Tibial nerve (tissue), 4 donors: Measurements from ENCODE around the gene LIPA. TPM values are rescaled to one million over a fixed set of nuclear protein-coding genes. Genes with fewer than 3 reads are reported as not detected.
A peak's percentile ranks its signal among the peaks of the same experiment; 100 is the strongest.
"Not testable (repeated sequence)": the region's sequence is repeated elsewhere in the genome, so short reads cannot be mapped to it uniquely, and the experiment has no call there.

ENCODE experiments used
- DNase-seq, 2 donors: peaks; one replicate each; pipeline ENCODE4 v3.0.0-alpha.2; 2019; ENCODE audit warnings: low spot score in 2 of 2
- H3K27ac ChIP-seq, 4 donors: fragments of 200-600 bp; sonication (generic) in 3 of 4; one replicate each; pipeline ENCODE4 v1.5.1; 2017 to 2019; ENCODE audit warnings: mild to moderate bottlenecking in 1 of 4
- H3K27me3 ChIP-seq, 2 donors: fragments of 200-600 bp; sonication (generic) in 1 of 2; one replicate each; pipeline versions ENCODE4 v1.5.1 to v1.6.0; 2017 to 2019
- H3K36me3 ChIP-seq, 3 donors: fragments of 200-600 bp; sonication (generic); one replicate each; pipeline ENCODE4 v1.5.1; 2018 to 2019
- H3K4me1 ChIP-seq, 4 donors: fragments of 200-600 bp; sonication (generic) in 3 of 4; one replicate each; pipeline ENCODE4 v1.5.1; 2017 to 2019
- H3K4me3 ChIP-seq, 4 donors: fragments of 200-600 bp; sonication (generic) in 3 of 4; one replicate each; pipeline ENCODE4 v1.5.1; 2017 to 2019; ENCODE audit warnings: mild to moderate bottlenecking in 1 of 4, moderate library complexity in 1 of 4
- H3K9me3 ChIP-seq, 4 donors: fragments of 200-600 bp; sonication (generic) in 3 of 4; one replicate each; pipeline ENCODE4 v1.5.1; 2017 to 2019
- CTCF ChIP-seq, 5 experiments: fragments of 200-600 bp in 3 of 5; fragments of 450-650 bp in 2 of 5; sonication (generic) in 3 of 5; IDR thresholded peaks; one replicate each; pipeline ENCODE4 v1.5.1; 2016 to 2019; ENCODE audit warnings: antibody characterized with exemption in 5 of 5, mild to moderate bottlenecking in 3 of 5, moderate library complexity in 2 of 5
- EP300 ChIP-seq, 2 donors: sonication (generic); formaldehyde crosslinking; IDR thresholded peaks; one replicate each; pipeline ENCODE4 v1.6.1; 2017; ENCODE audit warnings: antibody characterized with exemption in 2 of 2, mild to moderate bottlenecking in 1 of 2
- POLR2A ChIP-seq, 2 donors: fragments of 450-650 bp; IDR thresholded peaks; one replicate each; pipeline ENCODE4 v1.6.1; 2017; ENCODE audit warnings: antibody characterized with exemption in 2 of 2, mild to moderate bottlenecking in 2 of 2, moderate library complexity in 2 of 2
- WGBS, 2 donors: methylation state at CpG; one replicate each; pipeline ENCODE4 v1.1.5; 2018; 5-methylcytosine and 5-hydroxymethylcytosine counted together
- total RNA-seq, 4 donors: library from RNA; depleted of rRNA; stranded (reverse); fragments of >200 nt; gene quantifications; one replicate each; pipeline ENCODE4 v1.1.0, GENCODE V29; 2016

Gene LIPA
- total RNA-seq, 4 donors from 2014 or later, result 36.6 to 57.9 (median 39.5) TPM

GRCh38 chr10:89255793-89256192 lies 4.2 kb upstream of the LIPA start:
- Histone ChIP-seq H3K9me3 (no peaks in the 10 kb centered on the region), H3K27ac (peak overlapping the region in 2 of 4 donors; percentile 2 to 38), H3K4me3 (no peak overlapping the region), H3K36me3 (no peaks in the 10 kb centered on the region), H3K4me1 (peaks cover 0 to 31% (median 5%) of the 10 kb centered on the region in 4 donors), H3K27me3 (no peaks in the 10 kb centered on the region)
- no peak for DNase-seq
- TF ChIP-seq POLR2A (IDR thresholded peaks at IDR 0.05) (no peak), EP300 (IDR thresholded peaks at IDR 0.05) (no peak), CTCF (IDR thresholded peaks at IDR 0.05) (no peak)

- peaks cover 0 to 31% (median 3%) of the 10 kb centered on the region in 4 donors for H3K4me1 ChIP-seq
- H3K27me3 ChIP-seq, H3K27ac ChIP-seq, DNase-seq, H3K36me3 ChIP-seq, H3K4me3 ChIP-seq, H3K9me3 ChIP-seq: not testable (repeated sequence)
- 85 to 88% methylated on average over 2 of the region's 2 CpGs for WGBS, 2 donors
These were observed 3.6 kb upstream of the LIPA start for GRCh38 chr10:89255091-89255579.

GRCh38 chr10:89252225-89252585 lies 630 bp upstream of the LIPA start:
- 89 to 92% methylated on average over 2 of the region's 2 CpGs for WGBS, 2 donors
- TF ChIP-seq EP300 (IDR thresholded peaks at IDR 0.05) (no peak), CTCF (IDR thresholded peaks at IDR 0.05) (no peak)
- no peaks in the 10 kb centered on the region for H3K36me3 ChIP-seq
- H3K27ac ChIP-seq, result peak overlapping the region in 2 of 4 donors; percentile 89 to 90
- peak overlapping the region in 3 of 4 donors; percentile 63 to 98 (median 86) for H3K4me3 ChIP-seq
- DNase-seq, result no peak
- H3K9me3 ChIP-seq, result no peaks in the 10 kb centered on the region
- H3K4me1 ChIP-seq, result peaks cover 0 to 33% (median 3%) of the 10 kb centered on the region in 4 donors
- no peaks in the 10 kb centered on the region for H3K27me3 ChIP-seq

- 16 to 20% methylated on average over 13 of the region's 13 CpGs for WGBS, 2 donors
- no peaks in the 10 kb centered on the region for H3K27me3 ChIP-seq
- H3K4me3 ChIP-seq, result peak overlapping the region; percentile 63 to 98 (median 86)
- H3K9me3 ChIP-seq, result no peaks in the 10 kb centered on the region
- H3K4me1 ChIP-seq, result peaks cover 0 to 24% (median 3%) of the 10 kb centered on the region in 4 donors
- DNase-seq, result no peak
- H3K27ac ChIP-seq, result peak overlapping the region; percentile 58 to 90 (median 88)
- no peaks in the 10 kb centered on the region for H3K36me3 ChIP-seq
- TF ChIP-seq EP300 (IDR thresholded peaks at IDR 0.05) (no peak), CTCF (IDR thresholded peaks at IDR 0.05) (no peak), POLR2A (IDR thresholded peaks at IDR 0.05) (no peak)
These were observed 638 bp downstream of the LIPA start for GRCh38 chr10:89250865-89251408.

- Histone ChIP-seq H3K27ac (no peak overlapping the region), H3K36me3 (no peaks in the 10 kb centered on the region), H3K27me3 (no peaks in the 10 kb centered on the region), H3K9me3 (no peaks in the 10 kb centered on the region), H3K4me3 (no peak overlapping the region), H3K4me1 (peaks cover 0 to 24% (median 3%) of the 10 kb centered on the region in 4 donors)
- TF ChIP-seq CTCF (IDR thresholded peaks at IDR 0.05) (no peak), EP300 (IDR thresholded peaks at IDR 0.05) (no peak), POLR2A (IDR thresholded peaks at IDR 0.05) (no peak)
- no peak for DNase-seq
- 64 to 67% methylated on average over 3 of the region's 3 CpGs for WGBS, 2 donors
These were observed 2.6 kb downstream of the LIPA start for GRCh38 chr10:89248990-89249389.

- H3K4me3 ChIP-seq, H3K27me3 ChIP-seq, DNase-seq, H3K36me3 ChIP-seq, H3K27ac ChIP-seq, H3K9me3 ChIP-seq: not testable (repeated sequence)
- H3K4me1 ChIP-seq, result peaks cover 0 to 30% (median 3%) of the 10 kb centered on the region in 4 donors
- 97 to 99% methylated on average over 2 of the region's 2 CpGs for WGBS, 2 donors
These were observed 4.0 kb downstream of the LIPA start for GRCh38 chr10:89247623-89248022.
